Middle frontal gyrus (tissue), 1 donor: ENCODE data around the gene C3orf52.

ENCODE experiments used
- DNase-seq: peaks from one replicate; pipeline ENCODE4 v3.0.0-alpha.2; 2015; ENCODE audit warnings: low spot score; ENCODE audit errors: extremely low spot score

Gene C3orf52

GRCh38 chr3:112134335-112135124 is 48.3 kb downstream of the C3orf52 start:
- no peak for DNase-seq

- DNase-seq = no peak
Measured at GRCh38 chr3:112136046-112136445, 49.9 kb downstream of the C3orf52 start.

- DNase-seq = peak; percentile 21
Measured at GRCh38 chr3:112136959-112137693, 50.9 kb downstream of the C3orf52 start.

GRCh38 chr3:112137781-112138180 is 51.6 kb downstream of the C3orf52 start:
- DNase-seq = no peak

- DNase-seq = no peak
Measured at GRCh38 chr3:112138219-112138969, 52.2 kb downstream of the C3orf52 start.

GRCh38 chr3:112140584-112140983 is 54.4 kb downstream of the C3orf52 start:
- DNase-seq = no peak

GRCh38 chr3:112141293-112141692 is 55.1 kb downstream of the C3orf52 start:
- DNase-seq = no peak

GRCh38 chr3:112143251-112143650 is 57.1 kb downstream of the C3orf52 start:
- no peak for DNase-seq

GRCh38 chr3:112143689-112144088 is 57.5 kb downstream of the C3orf52 start:
- DNase-seq = no peak

GRCh38 chr3:112149136-112149535 is 62.9 kb downstream of the C3orf52 start:
- no peak for DNase-seq

GRCh38 chr3:112167758-112168157 is 81.6 kb downstream of the C3orf52 start:
- no peak for DNase-seq
